Common myeloid progenitor, CD34-positive (primary cell): Measurements from ENCODE around the gene RARG.
"Not testable (repeated sequence)": the region's sequence is repeated elsewhere in the genome, so short reads cannot be mapped to it uniquely, and the experiment has no call there.

Experiments used
- CTCF ChIA-PET: fragments of 350-600 bp; sonication (Branson Sonifier 250); formaldehyde crosslinking; loops from one replicate; lab custom pipeline; 2021; ENCODE audit warnings: antibody characterized with exemption; lab: Charles Lee
- POLR2A ChIA-PET: fragments of 350-600 bp; sonication (Branson Sonifier 250); formaldehyde crosslinking; loops from one replicate; lab custom pipeline; 2021; ENCODE audit warnings: antibody characterized with exemption; lab: Charles Lee
- DNase-seq, 3 donors: peaks; one replicate each; pipeline versions ENCODE4 v3.0.0 to v3.0.0-alpha.2; 2013
- H3K27ac ChIP-seq, 2 experiments: 1 replicate in 1 of 2; 2 replicates in 1 of 2; pipeline ENCODE4 v1.7.0; 2013; ENCODE audit warnings: inconsistent platforms in 2 of 2, low read length in 2 of 2, mild to moderate bottlenecking in 2 of 2, low read depth in 1 of 2, moderate library complexity in 1 of 2; ENCODE audit not compliant: severe bottlenecking in 2 of 2, insufficient read depth in 1 of 2, poor library complexity in 1 of 2
- H3K27me3 ChIP-seq, 5 experiments: replicated peaks in 2 of 5; 1 replicate in 3 of 5; 2 replicates in 2 of 5; pipeline versions ENCODE4 v1.6.1 to v1.7.0; 2013; ENCODE audit warnings: low read length in 4 of 5, mild to moderate bottlenecking in 2 of 5, moderate library complexity in 2 of 5, inconsistent platforms in 1 of 5; ENCODE audit not compliant: insufficient read depth in 5 of 5, control insufficient read depth in 4 of 5
- H3K36me3 ChIP-seq, 4 experiments: 1 replicate in 2 of 4; 2 replicates in 2 of 4; pipeline versions ENCODE4 v1.6.1 to v1.7.0; 2013; ENCODE audit warnings: low read length in 3 of 4, control low read depth in 1 of 4, mild to moderate bottlenecking in 1 of 4; ENCODE audit not compliant: control insufficient read depth in 4 of 4, insufficient read depth in 4 of 4
- H3K4me1 ChIP-seq, 4 experiments: 1 replicate in 3 of 4; 2 replicates in 1 of 4; pipeline versions ENCODE4 v1.6.1 to v1.7.1; 2013; ENCODE audit warnings: low read length in 3 of 4, mild to moderate bottlenecking in 3 of 4, control low read depth in 1 of 4, inconsistent platforms in 1 of 4, moderate library complexity in 1 of 4; ENCODE audit not compliant: control insufficient read depth in 4 of 4, insufficient read depth in 4 of 4; ENCODE audit errors: control extremely low read depth in 1 of 4
- H3K4me3 ChIP-seq, 7 experiments: 1 replicate in 4 of 7; 2 replicates in 3 of 7; pipeline versions ENCODE4 v1.5.1 to v1.7.0; 2013; ENCODE audit warnings: mild to moderate bottlenecking in 7 of 7, low read length in 6 of 7, moderate library complexity in 6 of 7, inconsistent platforms in 2 of 7, low read depth in 2 of 7, control low read depth in 1 of 7; ENCODE audit not compliant: insufficient read depth in 4 of 7, control insufficient read depth in 1 of 7; ENCODE audit errors: extremely low read depth in 1 of 7
- H3K9me3 ChIP-seq, 5 experiments: 1 replicate in 4 of 5; 2 replicates in 1 of 5; pipeline versions ENCODE4 v1.6.1 to v1.7.1; 2013; ENCODE audit warnings: low read length in 4 of 5, mild to moderate bottlenecking in 2 of 5, inconsistent platforms in 1 of 5, low read depth in 1 of 5, moderate library complexity in 1 of 5; ENCODE audit not compliant: control insufficient read depth in 4 of 5, insufficient read depth in 2 of 5; ENCODE audit errors: control extremely low read depth in 1 of 5
- WGBS: methylation state at CpG from one replicate; pipeline ENCODE4 v1.1.5; 2013; ENCODE audit not compliant: insufficient coverage; 5-methylcytosine and 5-hydroxymethylcytosine counted together

The RARG gene

GRCh38 chr12:53170215-53170614, 61.8 kb downstream of the RARG start:
- Histone ChIP-seq H3K27me3 (no peaks in the 10 kb centered on the region), H3K9me3 (no peaks in the 10 kb centered on the region), H3K36me3 (peaks cover 0 to 13% (median 2%) of the 10 kb centered on the region in 4 experiments), H3K4me1 (peaks cover 0 to 6% (median 0%) of the 10 kb centered on the region in 4 experiments), H3K27ac (no peak overlapping the region), H3K4me3 (no peak overlapping the region)
- ChIA-PET CTCF (interaction anchor here (1.3 to 7.9 kb wide), 3 partner anchors 11 to 122 kb away, joined by 3 to 63 read pairs (median 41); no protein-coding TSS in a partner anchor), POLR2A (no interaction called here)
- WGBS: 94% methylated on average over 6 of the region's 8 CpGs
- no peak for DNase-seq

- H3K27me3 ChIP-seq: no peaks in the 10 kb centered on the region
- no peak for DNase-seq
- H3K27ac ChIP-seq: no peak overlapping the region
- H3K36me3 ChIP-seq: peaks cover 0 to 13% (median 2%) of the 10 kb centered on the region in 4 experiments
- no peaks in the 10 kb centered on the region for H3K9me3 ChIP-seq
- H3K4me3 ChIP-seq: no peak overlapping the region
- H3K4me1 ChIP-seq: peaks cover 0 to under 1% (median 0%) of the 10 kb centered on the region in 4 experiments
- ChIA-PET POLR2A (no interaction called here), CTCF (no interaction called here)
- WGBS: 100% methylated on average over 5 of the region's 7 CpGs
Measured at GRCh38 chr12:53169644-53170043, 62.4 kb downstream of the RARG start.

DNA sequence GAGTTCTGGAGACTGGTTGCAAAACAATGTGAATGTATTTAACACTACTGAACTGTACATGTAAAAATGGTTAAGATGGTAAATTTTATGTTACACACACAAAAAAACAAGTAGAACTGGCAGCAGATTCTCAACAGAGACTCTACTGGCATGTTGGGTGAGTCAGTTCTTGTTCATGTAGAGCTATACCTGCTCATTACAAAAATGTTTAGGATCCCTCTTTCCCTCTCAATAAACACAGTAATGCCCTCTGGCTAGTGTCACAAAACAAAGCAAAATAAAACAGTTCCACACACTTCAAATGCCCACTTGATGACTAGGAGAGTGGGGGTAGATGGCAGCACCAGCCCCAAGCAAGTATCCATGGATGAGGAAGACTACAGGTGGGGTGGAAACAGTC, 65.2 kb downstream of the RARG start:
- peaks cover 0 to 7% (median 2%) of the 10 kb centered on the region in 4 experiments for H3K36me3 ChIP-seq
- no peak overlapping the region for H3K4me3 ChIP-seq
- POLR2A ChIA-PET: no interaction called here
- no peaks in the 10 kb centered on the region for H3K9me3 ChIP-seq
- H3K27me3 ChIP-seq: no peaks in the 10 kb centered on the region
- H3K27ac ChIP-seq: no peak overlapping the region
- DNase-seq: no peak
- no peaks in the 10 kb centered on the region for H3K4me1 ChIP-seq
- CTCF ChIA-PET: interaction anchor here (0.8 to 1.6 kb wide), 4 partner anchors 20 to 343 kb away, joined by 3 to 4 read pairs (median 4); no protein-coding TSS in a partner anchor

GRCh38 chr12:53163008-53163407, 69.0 kb downstream of the RARG start:
- H3K4me1 ChIP-seq, DNase-seq, H3K36me3 ChIP-seq, H3K27me3 ChIP-seq, H3K9me3 ChIP-seq, H3K4me3 ChIP-seq, H3K27ac ChIP-seq, POLR2A ChIA-PET: not testable (repeated sequence)
- WGBS: 100% methylated on average over 1 of the region's 2 CpGs
- CTCF ChIA-PET: interaction anchor here (0.7 to 0.9 kb wide), 2 partner anchors 35 to 46 kb away, joined by 3 read pairs; no protein-coding TSS in a partner anchor

DNA sequence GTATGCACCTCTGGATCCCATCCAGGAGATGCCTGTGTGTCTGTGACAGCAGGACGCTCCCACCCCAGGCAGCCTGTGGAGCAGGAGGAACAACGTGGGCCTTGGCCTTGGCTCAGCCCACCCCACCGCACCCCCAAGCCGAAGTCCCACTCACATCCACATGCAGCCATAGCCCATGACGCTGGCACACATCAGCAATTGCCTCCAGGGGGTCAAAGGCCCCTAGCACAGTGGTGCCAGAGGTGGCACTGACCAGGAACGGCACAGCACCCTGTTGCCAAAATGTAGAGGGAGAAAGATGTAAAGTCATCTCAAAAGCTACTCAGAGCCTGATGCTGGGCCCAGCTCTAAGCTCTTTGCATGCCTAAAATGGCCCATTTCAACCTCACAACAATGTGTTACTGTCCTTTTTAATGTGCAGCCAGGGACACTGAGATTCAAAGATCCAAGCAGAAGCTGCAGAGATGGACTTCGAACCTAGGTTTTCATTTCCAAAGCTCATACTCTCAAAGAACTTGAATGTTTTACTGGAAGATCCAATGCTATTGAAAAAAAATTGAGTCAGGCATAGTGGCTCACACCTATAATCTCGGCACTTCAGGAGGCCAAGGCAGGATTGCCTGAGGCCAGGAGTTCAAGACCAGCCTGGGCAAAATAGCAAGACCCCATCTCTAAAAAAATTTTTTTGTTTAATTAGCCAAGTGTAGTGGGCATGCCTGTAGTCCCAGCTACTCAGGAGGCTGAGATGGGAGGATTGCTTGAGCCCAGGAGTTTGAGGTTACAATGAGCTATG, 70.7 kb downstream of the RARG start:
- Histone ChIP-seq H3K27me3 (no peaks in the 10 kb centered on the region), H3K36me3 (no peaks in the 10 kb centered on the region), H3K4me3 (no peak overlapping the region), H3K4me1 (peaks cover 0 to 8% (median 2%) of the 10 kb centered on the region in 4 experiments), H3K9me3 (no peaks in the 10 kb centered on the region), H3K27ac (no peak overlapping the region)
- CTCF ChIA-PET: interaction anchor here (0.8 to 8.0 kb wide), 15 partner anchors 7 to 160 kb away, joined by 3 to 97 read pairs (median 11); partner anchors contain the start of genes AAAS, CSAD, IGFBP6 and ZNF740
- WGBS: 100% methylated on average over 4 of the region's 8 CpGs
- POLR2A ChIA-PET: no interaction called here
- DNase-seq: no peak

GRCh38 chr12:53160673-53161072, 71.3 kb downstream of the RARG start:
- H3K27ac ChIP-seq: no peak overlapping the region
- DNase-seq: no peak
- peaks cover 0 to 8% (median 2%) of the 10 kb centered on the region in 4 experiments for H3K4me1 ChIP-seq
- ChIA-PET POLR2A (no interaction called here), CTCF (interaction anchor here (0.7 to 8.0 kb wide), 21 partner anchors 8 to 499 kb away, joined by 3 to 97 read pairs (median 11); partner anchors contain the start of genes AAAS, CSAD, IGFBP6 and ZNF740)
- no peak overlapping the region for H3K4me3 ChIP-seq
- H3K27me3 ChIP-seq: no peaks in the 10 kb centered on the region
- WGBS: 94% methylated on average over 2 of the region's 2 CpGs
- H3K36me3 ChIP-seq: no peaks in the 10 kb centered on the region
- no peaks in the 10 kb centered on the region for H3K9me3 ChIP-seq
